ENCODE measurements around the gene TAB2. TPM values are rescaled to one million over a fixed set of nuclear protein-coding genes. Genes with fewer than 3 reads are reported as not detected.

The TAB2 gene
- total and polyA plus RNA-seq, 2 of the 8 experiments (the other 6 are each of a cell fraction or from before 2014, with no cell fraction given) = 40.4 to 63.0 TPM

DNA sequence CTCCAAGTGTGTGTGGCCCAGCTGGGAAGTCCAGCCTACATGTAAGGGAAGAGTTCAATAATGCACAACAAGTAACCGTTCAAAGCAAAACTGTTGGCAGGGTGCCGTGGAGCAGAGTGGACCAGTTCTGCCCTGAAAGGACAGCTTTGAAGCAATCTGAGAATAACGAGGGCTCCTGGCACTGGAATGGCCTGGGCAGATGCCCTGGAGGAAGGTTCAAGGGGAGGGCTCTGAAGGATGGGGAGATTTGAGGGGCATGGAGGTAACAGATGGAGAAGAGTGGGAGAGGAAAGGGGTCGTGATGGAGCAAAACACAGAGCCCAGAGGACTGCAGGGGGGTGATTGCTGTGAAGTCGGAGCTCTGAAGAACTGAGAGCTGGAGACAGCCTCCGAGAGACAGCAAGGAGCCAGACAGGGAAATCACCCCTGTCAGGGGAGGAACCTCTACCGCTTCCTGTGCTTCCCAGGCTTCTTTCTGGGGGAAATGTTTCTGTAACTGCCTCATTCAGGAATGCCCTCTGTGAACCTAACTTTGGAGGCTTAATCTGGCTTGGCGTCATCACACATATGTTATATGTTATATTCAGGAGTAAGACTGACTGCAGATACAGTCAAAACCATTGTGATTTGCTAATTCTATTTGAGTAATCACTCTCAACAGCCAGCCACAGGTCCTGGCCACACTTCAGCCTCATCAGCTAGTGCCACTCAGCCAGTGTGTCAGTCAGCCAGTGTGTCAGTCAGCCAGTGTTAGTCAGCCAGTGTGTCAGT lies 126.1 kb downstream of the TAB2 start (continued):
- TF ChIP-seq, protein P1, sequence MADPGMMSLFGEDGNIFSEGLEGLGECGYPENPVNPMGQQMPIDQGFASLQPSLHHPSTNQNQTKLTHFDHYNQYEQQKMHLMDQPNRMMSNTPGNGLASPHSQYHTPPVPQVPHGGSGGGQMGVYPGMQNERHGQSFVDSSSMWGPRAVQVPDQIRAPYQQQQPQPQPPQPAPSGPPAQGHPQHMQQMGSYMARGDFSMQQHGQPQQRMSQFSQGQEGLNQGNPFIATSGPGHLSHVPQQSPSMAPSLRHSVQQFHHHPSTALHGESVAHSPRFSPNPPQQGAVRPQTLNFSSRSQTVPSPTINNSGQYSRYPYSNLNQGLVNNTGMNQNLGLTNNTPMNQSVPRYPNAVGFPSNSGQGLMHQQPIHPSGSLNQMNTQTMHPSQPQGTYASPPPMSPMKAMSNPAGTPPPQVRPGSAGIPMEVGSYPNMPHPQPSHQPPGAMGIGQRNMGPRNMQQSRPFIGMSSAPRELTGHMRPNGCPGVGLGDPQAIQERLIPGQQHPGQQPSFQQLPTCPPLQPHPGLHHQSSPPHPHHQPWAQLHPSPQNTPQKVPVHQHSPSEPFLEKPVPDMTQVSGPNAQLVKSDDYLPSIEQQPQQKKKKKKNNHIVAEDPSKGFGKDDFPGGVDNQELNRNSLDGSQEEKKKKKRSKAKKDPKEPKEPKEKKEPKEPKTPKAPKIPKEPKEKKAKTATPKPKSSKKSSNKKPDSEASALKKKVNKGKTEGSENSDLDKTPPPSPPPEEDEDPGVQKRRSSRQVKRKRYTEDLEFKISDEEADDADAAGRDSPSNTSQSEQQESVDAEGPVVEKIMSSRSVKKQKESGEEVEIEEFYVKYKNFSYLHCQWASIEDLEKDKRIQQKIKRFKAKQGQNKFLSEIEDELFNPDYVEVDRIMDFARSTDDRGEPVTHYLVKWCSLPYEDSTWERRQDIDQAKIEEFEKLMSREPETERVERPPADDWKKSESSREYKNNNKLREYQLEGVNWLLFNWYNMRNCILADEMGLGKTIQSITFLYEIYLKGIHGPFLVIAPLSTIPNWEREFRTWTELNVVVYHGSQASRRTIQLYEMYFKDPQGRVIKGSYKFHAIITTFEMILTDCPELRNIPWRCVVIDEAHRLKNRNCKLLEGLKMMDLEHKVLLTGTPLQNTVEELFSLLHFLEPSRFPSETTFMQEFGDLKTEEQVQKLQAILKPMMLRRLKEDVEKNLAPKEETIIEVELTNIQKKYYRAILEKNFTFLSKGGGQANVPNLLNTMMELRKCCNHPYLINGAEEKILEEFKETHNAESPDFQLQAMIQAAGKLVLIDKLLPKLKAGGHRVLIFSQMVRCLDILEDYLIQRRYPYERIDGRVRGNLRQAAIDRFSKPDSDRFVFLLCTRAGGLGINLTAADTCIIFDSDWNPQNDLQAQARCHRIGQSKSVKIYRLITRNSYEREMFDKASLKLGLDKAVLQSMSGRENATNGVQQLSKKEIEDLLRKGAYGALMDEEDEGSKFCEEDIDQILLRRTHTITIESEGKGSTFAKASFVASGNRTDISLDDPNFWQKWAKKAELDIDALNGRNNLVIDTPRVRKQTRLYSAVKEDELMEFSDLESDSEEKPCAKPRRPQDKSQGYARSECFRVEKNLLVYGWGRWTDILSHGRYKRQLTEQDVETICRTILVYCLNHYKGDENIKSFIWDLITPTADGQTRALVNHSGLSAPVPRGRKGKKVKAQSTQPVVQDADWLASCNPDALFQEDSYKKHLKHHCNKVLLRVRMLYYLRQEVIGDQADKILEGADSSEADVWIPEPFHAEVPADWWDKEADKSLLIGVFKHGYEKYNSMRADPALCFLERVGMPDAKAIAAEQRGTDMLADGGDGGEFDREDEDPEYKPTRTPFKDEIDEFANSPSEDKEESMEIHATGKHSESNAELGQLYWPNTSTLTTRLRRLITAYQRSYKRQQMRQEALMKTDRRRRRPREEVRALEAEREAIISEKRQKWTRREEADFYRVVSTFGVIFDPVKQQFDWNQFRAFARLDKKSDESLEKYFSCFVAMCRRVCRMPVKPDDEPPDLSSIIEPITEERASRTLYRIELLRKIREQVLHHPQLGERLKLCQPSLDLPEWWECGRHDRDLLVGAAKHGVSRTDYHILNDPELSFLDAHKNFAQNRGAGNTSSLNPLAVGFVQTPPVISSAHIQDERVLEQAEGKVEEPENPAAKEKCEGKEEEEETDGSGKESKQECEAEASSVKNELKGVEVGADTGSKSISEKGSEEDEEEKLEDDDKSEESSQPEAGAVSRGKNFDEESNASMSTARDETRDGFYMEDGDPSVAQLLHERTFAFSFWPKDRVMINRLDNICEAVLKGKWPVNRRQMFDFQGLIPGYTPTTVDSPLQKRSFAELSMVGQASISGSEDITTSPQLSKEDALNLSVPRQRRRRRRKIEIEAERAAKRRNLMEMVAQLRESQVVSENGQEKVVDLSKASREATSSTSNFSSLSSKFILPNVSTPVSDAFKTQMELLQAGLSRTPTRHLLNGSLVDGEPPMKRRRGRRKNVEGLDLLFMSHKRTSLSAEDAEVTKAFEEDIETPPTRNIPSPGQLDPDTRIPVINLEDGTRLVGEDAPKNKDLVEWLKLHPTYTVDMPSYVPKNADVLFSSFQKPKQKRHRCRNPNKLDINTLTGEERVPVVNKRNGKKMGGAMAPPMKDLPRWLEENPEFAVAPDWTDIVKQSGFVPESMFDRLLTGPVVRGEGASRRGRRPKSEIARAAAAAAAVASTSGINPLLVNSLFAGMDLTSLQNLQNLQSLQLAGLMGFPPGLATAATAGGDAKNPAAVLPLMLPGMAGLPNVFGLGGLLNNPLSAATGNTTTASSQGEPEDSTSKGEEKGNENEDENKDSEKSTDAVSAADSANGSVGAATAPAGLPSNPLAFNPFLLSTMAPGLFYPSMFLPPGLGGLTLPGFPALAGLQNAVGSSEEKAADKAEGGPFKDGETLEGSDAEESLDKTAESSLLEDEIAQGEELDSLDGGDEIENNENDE (IDR thresholded peaks at IDR 0.05; ENCODE audit: insufficient replicate concordance, low read length) = no peak
- no peak for TF ChIP-seq YY1 (IDR thresholded peaks at IDR 0.05; ENCODE audit: low read depth, low read length)
